ENCODE measurements around the gene ZNF48. TPM values are rescaled to one million over a fixed set of nuclear protein-coding genes. Genes with fewer than 3 reads are reported as not detected.

The ZNF48 gene
- total and polyA plus RNA-seq, 10 donors, result 2.7 to 10.4 (median 8.4) TPM

DNA sequence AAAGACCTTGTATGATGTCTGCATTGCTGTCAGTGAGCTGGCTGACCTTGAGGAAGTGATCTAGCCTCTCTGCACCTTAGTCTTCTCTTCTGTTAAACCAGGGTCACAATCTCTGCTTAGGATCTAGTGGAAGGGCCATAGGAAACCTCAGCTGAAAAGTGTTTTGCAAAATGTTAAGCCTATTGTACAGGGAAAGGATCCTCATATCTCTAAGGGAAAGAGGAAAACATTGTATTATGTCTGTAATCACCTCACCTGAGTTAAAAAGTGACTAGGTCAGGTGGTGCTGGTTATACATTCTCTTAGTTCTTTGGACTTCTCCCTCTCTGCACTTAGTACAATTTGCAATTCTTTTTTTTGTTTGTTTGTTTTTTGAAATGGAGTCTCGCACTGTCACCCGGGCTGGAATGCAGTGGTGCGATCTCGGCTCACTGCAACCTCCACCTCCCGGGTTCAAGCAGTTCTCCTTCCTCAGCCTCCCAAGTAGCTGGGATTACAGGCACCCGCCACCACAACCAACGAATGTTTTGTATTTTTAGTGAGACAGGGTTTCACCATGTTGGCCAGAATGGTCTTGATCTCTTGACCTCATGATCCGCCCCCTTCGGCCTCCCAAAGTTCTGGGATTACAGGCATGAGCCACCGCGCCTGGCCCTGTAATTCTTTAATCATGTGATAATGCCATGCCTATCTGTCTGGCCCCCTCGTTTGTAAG, 52.4 kb downstream of the ZNF48 start:
- H3K4me1 ChIP-seq, result peaks cover 28 to 70% (median 56%) of the 10 kb centered on the region in 6 donors
- H3K27ac ChIP-seq, result no peak overlapping the region
- peaks cover 0 to 22% (median 0%) of the 10 kb centered on the region in 6 donors for H3K36me3 ChIP-seq
- WGBS, 5 donors, result 87 to 92% (median 91%) methylated on average over 12 of the region's 12 CpGs
- H3K9me3 ChIP-seq, result no peaks in the 10 kb centered on the region
- H3K4me3 ChIP-seq, result no peak overlapping the region
- DNase-seq, result no peak
- intact Hi-C loops (cut with DNase I; ENCODE audit: low total_unique reads), result loop anchor here (10.0 kb wide), 1 partner anchor 77 kb away; the partner anchor contains the start of gene ZNF768
- no peaks in the 10 kb centered on the region for H3K27me3 ChIP-seq (replicated peaks in 1 of 7)
- TF ChIP-seq POLR2AphosphoS5 (IDR thresholded peaks at IDR 0.05), result no peak
- TF ChIP-seq POLR2A (IDR thresholded peaks at IDR 0.05), result no peak
- TF ChIP-seq, protein P1, sequence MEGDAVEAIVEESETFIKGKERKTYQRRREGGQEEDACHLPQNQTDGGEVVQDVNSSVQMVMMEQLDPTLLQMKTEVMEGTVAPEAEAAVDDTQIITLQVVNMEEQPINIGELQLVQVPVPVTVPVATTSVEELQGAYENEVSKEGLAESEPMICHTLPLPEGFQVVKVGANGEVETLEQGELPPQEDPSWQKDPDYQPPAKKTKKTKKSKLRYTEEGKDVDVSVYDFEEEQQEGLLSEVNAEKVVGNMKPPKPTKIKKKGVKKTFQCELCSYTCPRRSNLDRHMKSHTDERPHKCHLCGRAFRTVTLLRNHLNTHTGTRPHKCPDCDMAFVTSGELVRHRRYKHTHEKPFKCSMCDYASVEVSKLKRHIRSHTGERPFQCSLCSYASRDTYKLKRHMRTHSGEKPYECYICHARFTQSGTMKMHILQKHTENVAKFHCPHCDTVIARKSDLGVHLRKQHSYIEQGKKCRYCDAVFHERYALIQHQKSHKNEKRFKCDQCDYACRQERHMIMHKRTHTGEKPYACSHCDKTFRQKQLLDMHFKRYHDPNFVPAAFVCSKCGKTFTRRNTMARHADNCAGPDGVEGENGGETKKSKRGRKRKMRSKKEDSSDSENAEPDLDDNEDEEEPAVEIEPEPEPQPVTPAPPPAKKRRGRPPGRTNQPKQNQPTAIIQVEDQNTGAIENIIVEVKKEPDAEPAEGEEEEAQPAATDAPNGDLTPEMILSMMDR (IDR thresholded peaks at IDR 0.05 in 8 of 11, conservative IDR thresholded peaks at IDR 0.05 in 3 of 11), result no peak

GRCh38 chr16:30449116-30449435, 53.9 kb downstream of the ZNF48 start:
- H3K27me3 ChIP-seq (replicated peaks in 1 of 7), result no peaks in the 10 kb centered on the region
- TF ChIP-seq, protein P1 (IDR thresholded peaks at IDR 0.05 in 8 of 11, conservative IDR thresholded peaks at IDR 0.05 in 3 of 11), result no peak
- TF ChIP-seq POLR2AphosphoS5 (IDR thresholded peaks at IDR 0.05) (no peak), POLR2A (IDR thresholded peaks at IDR 0.05) (no peak)
- intact Hi-C loops (cut with DNase I; ENCODE audit: low total_unique reads), result loop anchor here (10.0 kb wide), 1 partner anchor 76 kb away; the partner anchor contains the start of gene ZNF768
- peaks cover 20 to 57% (median 45%) of the 10 kb centered on the region in 6 donors for H3K4me1 ChIP-seq
- H3K9me3 ChIP-seq, result no peaks in the 10 kb centered on the region
- H3K27ac ChIP-seq, result no peak overlapping the region
- no peak for DNase-seq
- WGBS, 5 donors, result 83 to 93% (median 88%) methylated on average over 3 of the region's 3 CpGs
- H3K36me3 ChIP-seq, result peaks cover 0 to 8% (median 0%) of the 10 kb centered on the region in 6 donors
- no peak overlapping the region for H3K4me3 ChIP-seq

Small RNA genes lying within 50 kb of the gene (small RNA-seq; reads per million reads assigned to genes)
- gene RF00406, result 0 to 0.30 (median 0.09) reads per million in 4 donors

Other genes starting within 250 kb of the ZNF48 start
- 100 to 1,000 TPM; 346 to 602 (median 413) TPM for gene CORO1A, start 211.8 kb upstream of the ZNF48 start, total RNA-seq
- gene CORO1A, start 211.8 kb upstream of the ZNF48 start, polyA plus RNA-seq, result 100 to 1,000 TPM; 667 to 757 (median 675) TPM
- 100 to 1,000 TPM in 4 of 7 donors, 10 to 100 TPM in 3; 51.0 to 391 (median 105) TPM for gene BOLA2B, start 201.8 kb upstream of the ZNF48 start, total RNA-seq
- gene BOLA2B, start 201.8 kb upstream of the ZNF48 start, polyA plus RNA-seq, result 100 to 1,000 TPM; 262 to 413 (median 307) TPM
- 10 to 100 TPM; 49.0 to 91.4 (median 67.6) TPM for gene SLX1A, start 201.5 kb upstream of the ZNF48 start, total RNA-seq
- 10 to 100 TPM; 73.6 to 77.2 (median 75.1) TPM for gene SLX1A, start 201.5 kb upstream of the ZNF48 start, polyA plus RNA-seq
- gene SULT1A3, start 196.2 kb upstream of the ZNF48 start, total RNA-seq, result 10 to 100 TPM; 15.1 to 33.8 (median 20.4) TPM
- 100 to 1,000 TPM in 1 of 3 donors, 10 to 100 TPM in 2; 45.7 to 120 (median 74.1) TPM for gene SULT1A3, start 196.2 kb upstream of the ZNF48 start, polyA plus RNA-seq
- 10 to 100 TPM in 3 of 7 donors, 1 to 10 TPM in 4; 2.7 to 41.9 (median 6.8) TPM for gene NPIPB13, start 146.9 kb upstream of the ZNF48 start, total RNA-seq
- gene NPIPB13, start 146.9 kb upstream of the ZNF48 start, polyA plus RNA-seq, result 1 to 10 TPM; 3.9 to 7.8 (median 4.9) TPM
- 10 to 100 TPM; 33.9 to 60.0 (median 55.8) TPM for gene CD2BP2, start 40.1 kb upstream of the ZNF48 start, total RNA-seq
- 10 to 100 TPM; 27.8 to 42.9 (median 42.9) TPM for gene CD2BP2, start 40.1 kb upstream of the ZNF48 start, polyA plus RNA-seq
- gene TBC1D10B, start 24.9 kb upstream of the ZNF48 start, total RNA-seq, result 10 to 100 TPM; 32.5 to 50.4 (median 45.8) TPM
- gene TBC1D10B, start 24.9 kb upstream of the ZNF48 start, polyA plus RNA-seq, result 10 to 100 TPM; 17.3 to 33.3 (median 22.5) TPM
- 1 to 10 TPM in 1 of 7 donors, not detected in 6; 1.4 TPM for gene MYL11, start 20.6 kb upstream of the ZNF48 start, total RNA-seq
- 1 to 10 TPM; 2.7 to 4.3 (median 2.8) TPM for gene MYL11, start 20.6 kb upstream of the ZNF48 start, polyA plus RNA-seq
- 100 to 1,000 TPM in 1 of 7 donors, 10 to 100 TPM in 6; 38.5 to 105 (median 72.4) TPM for gene SEPTIN1, start 12.9 kb upstream of the ZNF48 start, total RNA-seq
- gene SEPTIN1, start 12.9 kb upstream of the ZNF48 start, polyA plus RNA-seq, result 100 to 1,000 TPM; 154 to 199 (median 179) TPM
- gene ZNF771, start 12.2 kb downstream of the ZNF48 start, total RNA-seq, result 10 to 100 TPM in 1 of 7 donors, 1 to 10 TPM in 6; 2.2 to 10.2 (median 3.1) TPM
- gene ZNF771, start 12.2 kb downstream of the ZNF48 start, polyA plus RNA-seq, result 1 to 10 TPM; 2.3 to 3.7 (median 3.1) TPM
- gene DCTPP1, start 34.6 kb downstream of the ZNF48 start, total RNA-seq, result 10 to 100 TPM; 17.6 to 36.3 (median 28.6) TPM
- 10 to 100 TPM; 25.5 to 49.1 (median 41.9) TPM for gene DCTPP1, start 34.6 kb downstream of the ZNF48 start, polyA plus RNA-seq
- 10 to 100 TPM; 35.5 to 54.7 (median 43.7) TPM for gene SEPHS2, start 50.5 kb downstream of the ZNF48 start, total RNA-seq
- gene SEPHS2, start 50.5 kb downstream of the ZNF48 start, polyA plus RNA-seq, result 10 to 100 TPM; 42.4 to 56.0 (median 49.5) TPM
- gene ITGAL, start 77.3 kb downstream of the ZNF48 start, total RNA-seq, result 100 to 1,000 TPM; 100 to 212 (median 153) TPM
- gene ITGAL, start 77.3 kb downstream of the ZNF48 start, polyA plus RNA-seq, result 10 to 100 TPM; 26.6 to 64.4 (median 51.1) TPM
- 10 to 100 TPM; 17.2 to 27.3 (median 25.5) TPM for gene ZNF768, start 131.1 kb downstream of the ZNF48 start, total RNA-seq
- gene ZNF768, start 131.1 kb downstream of the ZNF48 start, polyA plus RNA-seq, result 10 to 100 TPM; 17.0 to 33.1 (median 21.6) TPM
- 10 to 100 TPM in 6 of 7 donors, 1 to 10 TPM in 1; 7.7 to 16.1 (median 14.0) TPM for gene ZNF747, start 139.4 kb downstream of the ZNF48 start, total RNA-seq
- 1 to 10 TPM; 5.9 to 8.3 (median 6.4) TPM for gene ZNF747, start 139.4 kb downstream of the ZNF48 start, polyA plus RNA-seq
- gene ZNF764, start 163.0 kb downstream of the ZNF48 start, total RNA-seq, result 10 to 100 TPM; 11.6 to 18.6 (median 13.5) TPM
- gene ZNF764, start 163.0 kb downstream of the ZNF48 start, polyA plus RNA-seq, result 1 to 10 TPM; 3.4 to 7.4 (median 4.1) TPM
- gene ZNF688, start 176.3 kb downstream of the ZNF48 start, total RNA-seq, result 10 to 100 TPM; 10.7 to 26.3 (median 19.7) TPM
- 10 to 100 TPM; 27.5 to 43.5 (median 40.8) TPM for gene ZNF688, start 176.3 kb downstream of the ZNF48 start, polyA plus RNA-seq
- 10 to 100 TPM; 16.5 to 22.1 (median 18.6) TPM for gene ZNF785, start 190.3 kb downstream of the ZNF48 start, total RNA-seq
- 1 to 10 TPM; 3.1 to 7.1 (median 3.5) TPM for gene ZNF785, start 190.3 kb downstream of the ZNF48 start, polyA plus RNA-seq
- 10 to 100 TPM in 5 of 7 donors, 1 to 10 TPM in 2; 6.3 to 14.6 (median 11.4) TPM for gene ZNF689, start 215.0 kb downstream of the ZNF48 start, total RNA-seq
- gene ZNF689, start 215.0 kb downstream of the ZNF48 start, polyA plus RNA-seq, result 1 to 10 TPM; 3.5 to 5.0 (median 3.7) TPM

Measured in spleen (tissue), 11 donors.